IMR-90 (cell line): Measurements from ENCODE around the gene SLC25A41. TPM values are rescaled to one million over a fixed set of nuclear protein-coding genes. Genes with fewer than 3 reads are reported as not detected.
A peak's percentile ranks its signal among the peaks of the same experiment; 100 is the strongest.

Experiments
- ATAC-seq: fragments of 200-7000 bp; cut with Tn5 transposase; 2 replicates; pipeline ENCODE4 v1.9.1; 2020; ENCODE audit warnings: low read depth, mild to moderate bottlenecking, moderate library complexity
- BruUV-seq: library from RNA; stranded (reverse); fragments of 400-500 nt; replicated peaks from 2 replicates; lab custom pipeline; 2021; lab: Mats Ljungman, UMichigan
- CTCF ChIA-PET: fragments of 300-600 bp; formaldehyde crosslinking; extraction: SDS; loops from one replicate; lab custom pipeline; 2021; ENCODE audit warnings: antibody characterized with exemption; lab: Yijun Ruan, JAX
- POLR2A ChIA-PET: fragments of 300-600 bp; sonication (Branson Sonifier 250); formaldehyde crosslinking; loops from one replicate; lab custom pipeline; 2022; ENCODE audit warnings: antibody characterized with exemption; ENCODE audit not compliant: unreplicated experiment; lab: Charles Lee
- DNase-seq: peaks from one replicate; pipeline ENCODE4 v3.0.0; 2013
- H2AFZ ChIP-seq: replicated peaks from 2 replicates; pipeline ENCODE3; 2013; ENCODE audit warnings: low read length, mild to moderate bottlenecking; ENCODE audit not compliant: poor library complexity
- H2AK5ac ChIP-seq: 2 replicates; pipeline ENCODE4 v1.6.1; 2013; ENCODE audit warnings: low read depth, low read length, inconsistent platforms
- H2AK9ac ChIP-seq: replicated peaks from 2 replicates; pipeline ENCODE3; 2013; ENCODE audit warnings: mild to moderate bottlenecking, low read depth, low read length, moderate library complexity; ENCODE audit not compliant: poor library complexity
- H2BK120ac ChIP-seq: 2 replicates; pipeline ENCODE4 v1.6.1; 2013; ENCODE audit warnings: low read depth, low read length, inconsistent platforms
- H2BK15ac ChIP-seq: 3 replicates; pipeline ENCODE4 v1.6.1; 2013; ENCODE audit warnings: low read depth, low read length, inconsistent platforms
- H2BK20ac ChIP-seq: 2 replicates; pipeline ENCODE4 v1.6.1; 2013; ENCODE audit warnings: low read depth, mild to moderate bottlenecking, inconsistent platforms, low read length, moderate library complexity
- H2BK5ac ChIP-seq: 2 replicates; pipeline ENCODE4 v1.6.1; 2013; ENCODE audit warnings: mild to moderate bottlenecking, low read depth, low read length, inconsistent platforms; ENCODE audit not compliant: poor library complexity, severe bottlenecking
- H3K14ac ChIP-seq: replicated peaks from 2 replicates; pipeline ENCODE4 v1.6.1; 2013; ENCODE audit warnings: low read depth, low read length, inconsistent platforms
- H3K18ac ChIP-seq: 2 replicates; pipeline ENCODE4 v1.6.1; 2013; ENCODE audit warnings: low read depth, low read length, control low read depth
- H3K23ac ChIP-seq: 2 replicates; pipeline ENCODE4 v1.6.1; 2013; ENCODE audit warnings: low read depth, low read length, inconsistent platforms
- H3K27ac ChIP-seq: 2 replicates; pipeline ENCODE4 v1.5.1; 2013; ENCODE audit warnings: mild to moderate bottlenecking, control low read depth, low read length; ENCODE audit not compliant: insufficient read depth
- H3K27me3 ChIP-seq: 2 replicates; pipeline ENCODE4 v1.6.1; 2013; ENCODE audit warnings: low read length; ENCODE audit not compliant: control insufficient read depth, insufficient read depth
- H3K36me3 ChIP-seq: 2 replicates; pipeline ENCODE4 v1.6.1; 2013; ENCODE audit warnings: low read length, mixed read lengths; ENCODE audit not compliant: control insufficient read depth, insufficient read depth
- H3K4ac ChIP-seq: 2 replicates; pipeline ENCODE4 v1.6.1; 2013; ENCODE audit warnings: low read depth, low read length, inconsistent platforms
- H3K4me1 ChIP-seq: 2 replicates; pipeline ENCODE4 v1.6.1; 2013; ENCODE audit warnings: low read length, mixed read lengths; ENCODE audit not compliant: control insufficient read depth, insufficient read depth
- H3K4me2 ChIP-seq: 2 replicates; pipeline ENCODE4 v1.6.1; 2013; ENCODE audit warnings: low read depth, mild to moderate bottlenecking, control low read depth, low read length, moderate library complexity
- H3K4me3 ChIP-seq: 2 replicates; pipeline ENCODE4 v1.5.1; 2013; ENCODE audit warnings: low read depth, mild to moderate bottlenecking, control low read depth, low read length, moderate library complexity; ENCODE audit not compliant: insufficient read depth
- H3K56ac ChIP-seq: 2 replicates; pipeline ENCODE4 v1.6.1; 2013; ENCODE audit warnings: low read length, inconsistent platforms; ENCODE audit not compliant: insufficient read depth; ENCODE audit errors: extremely low read depth
- H3K79me1 ChIP-seq, 2 experiments: 2 replicates each; pipeline ENCODE4 v1.6.1; 2013; ENCODE audit warnings: low read length in 2 of 2, inconsistent platforms in 1 of 2, low read depth in 1 of 2
- H3K9ac ChIP-seq: 2 replicates; pipeline ENCODE4 v1.6.1; 2013; ENCODE audit warnings: low read depth, low read length, control low read depth
- H3K9me1 ChIP-seq: 2 replicates; pipeline ENCODE4 v1.6.1; 2013; ENCODE audit warnings: low read length, inconsistent platforms; ENCODE audit not compliant: insufficient read depth
- H3K9me3 ChIP-seq: 2 replicates; pipeline ENCODE4 v1.6.1; 2013; ENCODE audit warnings: low read length; ENCODE audit not compliant: control insufficient read depth, insufficient read depth
- H4K20me1 ChIP-seq: 2 replicates; pipeline ENCODE4 v1.6.1; 2013; ENCODE audit warnings: low read length, inconsistent platforms; ENCODE audit not compliant: insufficient read depth
- H4K5ac ChIP-seq: 2 replicates; pipeline ENCODE4 v1.6.1; 2013; ENCODE audit warnings: mild to moderate bottlenecking, low read depth, low read length, control low read depth
- H4K8ac ChIP-seq, 2 experiments: 2 replicates each; pipeline ENCODE4 v1.6.1; 2013; ENCODE audit warnings: low read depth in 2 of 2, low read length in 2 of 2, control low read depth in 1 of 2, inconsistent platforms in 1 of 2
- H4K91ac ChIP-seq: 2 replicates; pipeline ENCODE4 v1.6.1; 2013; ENCODE audit warnings: low read depth, low read length, inconsistent platforms; ENCODE audit not compliant: insufficient read depth
- BHLHE40 ChIP-seq: fragments of 150-350 bp; IDR thresholded peaks from 2 replicates; pipeline ENCODE4 v1.6.1; 2016; ENCODE audit warnings: mild to moderate bottlenecking, low read depth, low read length
- CEBPB ChIP-seq: IDR thresholded peaks from 2 replicates; pipeline ENCODE4 v1.6.1; 2012; ENCODE audit warnings: low read depth, low read length, improper control_type of control experiment
- CTCF ChIP-seq: conservative IDR thresholded peaks from 2 replicates; pipeline ENCODE4 v1.5.1; 2012; ENCODE audit warnings: mild to moderate bottlenecking, low read depth, low read length, improper control_type of control experiment
- MAFK ChIP-seq: IDR thresholded peaks from 2 replicates; pipeline ENCODE4 v1.6.1; 2012; ENCODE audit warnings: low read depth, low read length, improper control_type of control experiment
- MAZ ChIP-seq: IDR thresholded peaks from 2 replicates; pipeline ENCODE4 v1.6.1; 2012; ENCODE audit warnings: low read depth, mild to moderate bottlenecking, low read length, improper control_type of control experiment, moderate library complexity, borderline replicate concordance
- POLR2A ChIP-seq: IDR thresholded peaks from 2 replicates; pipeline ENCODE4 v1.6.1; 2012; ENCODE audit warnings: mild to moderate bottlenecking, low read depth, low read length
- RCOR1 ChIP-seq: IDR thresholded peaks from 2 replicates; pipeline ENCODE4 v1.6.1; 2012; ENCODE audit warnings: mild to moderate bottlenecking, low read length, improper control_type of control experiment; ENCODE audit not compliant: insufficient replicate concordance
- SMC3 ChIP-seq: fragments of 150-350 bp; IDR thresholded peaks from 2 replicates; pipeline ENCODE4 v1.6.1; 2016; ENCODE audit warnings: low read depth, mild to moderate bottlenecking, antibody characterized with exemption, low read length, moderate library complexity
- WGBS, 2 experiments: methylation state at CpG; one replicate each; pipeline versions ENCODE4 v1.1.5 to v1.1.7; 2013; ENCODE audit warnings: missing lambda C conversion rate in 2 of 2; ENCODE audit not compliant: insufficient read length in 1 of 2; ENCODE audit errors: extremely low coverage in 2 of 2; 5-methylcytosine and 5-hydroxymethylcytosine counted together
- dilution Hi-C: fragments of 300-500 bp; cut with HindIII; formaldehyde crosslinking; loops from one replicate; pipeline ENCODE4 v1.14.3; 2018; ENCODE audit warnings: low sequenced_read_pairs; ENCODE audit not compliant: unreplicated experiment
- in situ Hi-C: fragments of 300-500 bp; cut with MboI; formaldehyde crosslinking; loops from 3 replicates; pipeline ENCODE4 v1.14.3; 2019; ENCODE audit warnings: low sequenced_read_pairs, inconsistent platforms, mixed read lengths
- intact Hi-C: fragments of 100-400 bp; cut with micrococcal nuclease; formaldehyde crosslinking; loops from 2 replicates; pipeline ENCODE4 v1.10.0; 2022
- polyA plus RNA-seq, 3 experiments: library from polyadenylated mRNA; depleted of rRNA; stranded (reverse); fragments of >200 nt; gene quantifications; 2 replicates each; pipeline ENCODE4 v1.2.3, GENCODE V29; 2012; ENCODE audit warnings: low replicate concordance in 1 of 3
- total RNA-seq: library from RNA; depleted of rRNA; stranded (reverse); fragments of >200 nt; gene quantifications from 2 replicates; pipeline ENCODE4 v1.2.3, GENCODE V29; 2012
- TF ChIP-seq, protein P1 (sequence below): fragments of 150-350 bp; IDR thresholded peaks from 2 replicates; pipeline ENCODE4 v1.6.1; 2017; ENCODE audit warnings: mild to moderate bottlenecking, antibody characterized with exemption, low read length, low read depth

The SLC25A41 gene
- total and polyA plus RNA-seq, 2 of the 4 experiments (the other 2 are of a cell fraction) = not detected

- Histone ChIP-seq H3K79me1 (peaks cover 0 to 3% of the 10 kb centered on the region in 2 experiments; a peak in 1 of 4 replicates), H3K36me3 (peaks cover 2% of the 10 kb centered on the region; the same call in 1 of the 2 replicates), H2AK9ac (peak within 1 kb of the TSS; percentile 52), H2BK5ac (no peak within 1 kb of the TSS), H2AFZ (peak within 1 kb of the TSS; percentile 98), H3K9ac (peak within 1 kb of the TSS; percentile 27), H3K56ac (no peak within 1 kb of the TSS), H3K27ac (peak within 1 kb of the TSS; percentile 4; the same call in 1 of the 2 replicates), H3K4ac (no peak within 1 kb of the TSS), H3K23ac (no peak within 1 kb of the TSS), H3K18ac (no peak within 1 kb of the TSS; the same call in 1 of the 2 replicates), H4K20me1 (no peaks in the 10 kb centered on the region), H3K9me1 (no peaks in the 10 kb centered on the region; the same call in 1 of the 2 replicates), H2BK120ac (0 out of 2 replicates have a peak within 1 kb of the TSS, but pooled peaks have one; percentile 55), H3K27me3 (peaks cover 10% of the 10 kb centered on the region), H3K14ac (no peak within 1 kb of the TSS), H4K91ac (no peak within 1 kb of the TSS; the same call in 1 of the 2 replicates), H4K5ac (no peak within 1 kb of the TSS), H3K9me3 (peaks cover 2% of the 10 kb centered on the region; the same call in 1 of the 2 replicates), H2BK20ac (no peak within 1 kb of the TSS), H2AK5ac (0 out of 2 replicates have a peak within 1 kb of the TSS, but pooled peaks have one; percentile 12), H3K4me1 (peaks cover 3% of the 10 kb centered on the region; the same call in 1 of the 2 replicates), H2BK15ac (no peak within 1 kb of the TSS; the same call in 2 of the 3 replicates), H3K4me3 (peak within 1 kb of the TSS; percentile 61), H4K8ac (peak within 1 kb of the TSS in 1 of 2 experiments; percentile 59; a peak in 1 of 4 replicates), H3K4me2 (peak within 1 kb of the TSS; percentile 96)
- ChIA-PET POLR2A (no interaction called here), CTCF (no interaction called here)
- peak; percentile 64 for DNase-seq
- WGBS, 2 experiments = 0% methylated on average over 13 of the region's 70 CpGs; no CpG with 5 or more reads in 1 of the 2 experiments
- BruUV-seq = no TSS peak
- intact Hi-C loops = loop anchor here (1.0 to 10.0 kb wide), 3 partner anchors 278 to 665 kb away; partner anchors contain the start of genes DUS3L and GPR108
- in situ Hi-C loops = no loop called here
- TF ChIP-seq SMC3 = no peak
- TF ChIP-seq POLR2A = no peak
- no peak for TF ChIP-seq CEBPB
- no peak for TF ChIP-seq MAZ
- no peak for TF ChIP-seq MAFK
- no peak for TF ChIP-seq RCOR1
- no peak for TF ChIP-seq CTCF
- no peak for TF ChIP-seq BHLHE40
- TF ChIP-seq, protein P1, sequence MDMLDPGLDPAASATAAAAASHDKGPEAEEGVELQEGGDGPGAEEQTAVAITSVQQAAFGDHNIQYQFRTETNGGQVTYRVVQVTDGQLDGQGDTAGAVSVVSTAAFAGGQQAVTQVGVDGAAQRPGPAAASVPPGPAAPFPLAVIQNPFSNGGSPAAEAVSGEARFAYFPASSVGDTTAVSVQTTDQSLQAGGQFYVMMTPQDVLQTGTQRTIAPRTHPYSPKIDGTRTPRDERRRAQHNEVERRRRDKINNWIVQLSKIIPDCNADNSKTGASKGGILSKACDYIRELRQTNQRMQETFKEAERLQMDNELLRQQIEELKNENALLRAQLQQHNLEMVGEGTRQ = no peak
- dilution Hi-C loops = no loop called here
- ATAC-seq = peak; percentile 81
Observed at GRCh38 chr19:6459262-6460098, 25.9 kb upstream of the SLC25A41 start, which contains the start of gene SLC25A23. Gene SLC25A23, minus strand, starts transcription at chr19:6459792. Its CDS starts 164 bp downstream, at chr19:6459628.
